ENCODE data around the gene MAPK10.

GRCh38 chr4:86048426-86048825 is 311.4 kb downstream of the MAPK10 start:
- TF ChIP-seq, protein P1, sequence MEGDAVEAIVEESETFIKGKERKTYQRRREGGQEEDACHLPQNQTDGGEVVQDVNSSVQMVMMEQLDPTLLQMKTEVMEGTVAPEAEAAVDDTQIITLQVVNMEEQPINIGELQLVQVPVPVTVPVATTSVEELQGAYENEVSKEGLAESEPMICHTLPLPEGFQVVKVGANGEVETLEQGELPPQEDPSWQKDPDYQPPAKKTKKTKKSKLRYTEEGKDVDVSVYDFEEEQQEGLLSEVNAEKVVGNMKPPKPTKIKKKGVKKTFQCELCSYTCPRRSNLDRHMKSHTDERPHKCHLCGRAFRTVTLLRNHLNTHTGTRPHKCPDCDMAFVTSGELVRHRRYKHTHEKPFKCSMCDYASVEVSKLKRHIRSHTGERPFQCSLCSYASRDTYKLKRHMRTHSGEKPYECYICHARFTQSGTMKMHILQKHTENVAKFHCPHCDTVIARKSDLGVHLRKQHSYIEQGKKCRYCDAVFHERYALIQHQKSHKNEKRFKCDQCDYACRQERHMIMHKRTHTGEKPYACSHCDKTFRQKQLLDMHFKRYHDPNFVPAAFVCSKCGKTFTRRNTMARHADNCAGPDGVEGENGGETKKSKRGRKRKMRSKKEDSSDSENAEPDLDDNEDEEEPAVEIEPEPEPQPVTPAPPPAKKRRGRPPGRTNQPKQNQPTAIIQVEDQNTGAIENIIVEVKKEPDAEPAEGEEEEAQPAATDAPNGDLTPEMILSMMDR (IDR thresholded peaks at IDR 0.05; ENCODE audit: low read depth, low read length) = no peak
- no peak for TF ChIP-seq EZH2phosphoT487 (IDR thresholded peaks at IDR 0.05; ENCODE audit: low read depth)
